HepG2 (cell line): ENCODE data around the gene VAV2. TPM values are rescaled to one million over a fixed set of nuclear protein-coding genes. Genes with fewer than 3 reads are reported as not detected.

Experiments
- BRD4 ChIP-seq: sonication (generic); formaldehyde crosslinking; IDR thresholded peaks from 2 replicates; pipeline ENCODE4 v1.4.0; 2020; ENCODE audit warnings: missing genetic modification reagents
- CCAR2 ChIP-seq: fragments of 200-400 bp; formaldehyde crosslinking; optimal IDR thresholded peaks from 2 replicates; pipeline ENCODE3; 2018; ENCODE audit warnings: low read depth, mild to moderate bottlenecking, low read length, moderate library complexity
- CREM ChIP-seq, 2 experiments: sonication (generic) in 1 of 2; formaldehyde crosslinking in 1 of 2; IDR thresholded peaks; 2 replicates each; pipeline versions ENCODE4 v1.4.0 to v1.6.1; 2016 to 2020; ENCODE audit warnings: antibody characterized with exemption in 1 of 2, mild to moderate bottlenecking in 1 of 2, missing genetic modification reagents in 1 of 2
- DMAP1 ChIP-seq: IDR thresholded peaks from 2 replicates; pipeline ENCODE4 v1.6.1; 2016
- HHEX ChIP-seq: IDR thresholded peaks from 2 replicates; pipeline ENCODE4 v1.6.1; 2016; ENCODE audit warnings: control low read depth
- HMG20A ChIP-seq: IDR thresholded peaks from 2 replicates; pipeline ENCODE4 v1.6.1; 2016; ENCODE audit warnings: borderline replicate concordance
- HOXA5 ChIP-seq: sonication (generic); formaldehyde crosslinking; IDR thresholded peaks from 2 replicates; pipeline ENCODE4 v1.4.0; 2020; ENCODE audit warnings: missing genetic modification reagents
- JUN ChIP-seq: sonication (generic); formaldehyde crosslinking; IDR thresholded peaks from 2 replicates; pipeline ENCODE4 v1.4.0; 2020; ENCODE audit warnings: mild to moderate bottlenecking, missing genetic modification reagents
- JUND ChIP-seq: sonication (generic); formaldehyde crosslinking; IDR thresholded peaks from 2 replicates; pipeline ENCODE4 v1.8.0; 2022; ENCODE audit warnings: mild to moderate bottlenecking, missing genetic modification reagents
- KLF11 ChIP-seq: IDR thresholded peaks from 2 replicates; pipeline ENCODE4 v1.6.1; 2016; ENCODE audit warnings: missing compliant biosample characterization
- KLF9 ChIP-seq: IDR thresholded peaks from 2 replicates; pipeline ENCODE4 v1.6.1; 2016; ENCODE audit warnings: low read depth
- MED8 ChIP-seq: sonication (generic); formaldehyde crosslinking; IDR thresholded peaks from 2 replicates; pipeline ENCODE4 v1.8.1; 2023; ENCODE audit warnings: mild to moderate bottlenecking, missing genetic modification reagents; ENCODE audit not compliant: insufficient replicate concordance
- NFE2L2 ChIP-seq: fragments of 150-350 bp; IDR thresholded peaks from 2 replicates; pipeline ENCODE4 v1.6.1; 2014; ENCODE audit warnings: low read length
- PAF1 ChIP-seq: IDR thresholded peaks from 2 replicates; pipeline ENCODE4 v1.6.1; 2016; ENCODE audit warnings: missing genetic modification reagents, missing compliant biosample characterization
- RBFOX2 ChIP-seq: fragments of 200-400 bp; formaldehyde crosslinking; IDR thresholded peaks from 2 replicates; pipeline ENCODE4 v1.6.1; 2017; ENCODE audit warnings: low read depth, mild to moderate bottlenecking, low read length
- RFXANK ChIP-seq: IDR thresholded peaks from 2 replicates; pipeline ENCODE4 v1.6.1; 2016
- SCMH1 ChIP-seq: sonication (generic); formaldehyde crosslinking; IDR thresholded peaks from 2 replicates; pipeline ENCODE4 v1.9.0; 2021; ENCODE audit warnings: missing genetic modification reagents, mild to moderate bottlenecking, borderline replicate concordance
- SNAI1 ChIP-seq: sonication (generic); formaldehyde crosslinking; IDR thresholded peaks from 2 replicates; pipeline ENCODE4 v1.5.0; 2020; ENCODE audit warnings: mild to moderate bottlenecking, missing genetic modification reagents, borderline replicate concordance
- SRSF4 ChIP-seq: fragments of 200-400 bp; formaldehyde crosslinking; IDR thresholded peaks from one replicate; pipeline ENCODE4 v1.6.1; 2018; ENCODE audit warnings: mild to moderate bottlenecking, low read depth, low read length, moderate library complexity; ENCODE audit not compliant: poor library complexity, severe bottlenecking
- TGIF2 ChIP-seq: IDR thresholded peaks from 2 replicates; pipeline ENCODE4 v1.6.1; 2016; ENCODE audit warnings: control low read depth, missing compliant biosample characterization
- ZNF256 ChIP-seq: sonication (generic); formaldehyde crosslinking; conservative IDR thresholded peaks from 2 replicates; pipeline ENCODE4 v1.4.0; 2020; ENCODE audit warnings: missing genetic modification reagents
- ZNF549 ChIP-seq: sonication (generic); formaldehyde crosslinking; IDR thresholded peaks from 2 replicates; pipeline ENCODE4 v1.5.0; 2020; ENCODE audit warnings: missing genetic modification reagents
- ZNF615 ChIP-seq: sonication (generic); formaldehyde crosslinking; IDR thresholded peaks from 2 replicates; pipeline ENCODE4 v1.5.0; 2020; ENCODE audit warnings: mild to moderate bottlenecking, missing genetic modification reagents, borderline replicate concordance
- ZNF629 ChIP-seq: sonication (generic); formaldehyde crosslinking; conservative IDR thresholded peaks from 2 replicates; pipeline ENCODE4 v1.5.0; 2020; ENCODE audit warnings: missing genetic modification reagents
- polyA plus RNA-seq, 8 experiments: library from polyadenylated mRNA; depleted of rRNA in 3 of 8; stranded (reverse) in 7 of 8; unstranded in 1 of 8; fragments of >200 nt; fragmentation: Illumina TruSeq in 4 of 8; extraction: Trizol in 4 of 8; gene quantifications; 2 replicates each; pipeline versions ENCODE4 v1.2.1 to v1.2.3, GENCODE V29; 2011 to 2016; ENCODE audit warnings: low read depth in 4 of 8, missing spikeins in 1 of 8, mixed read lengths in 1 of 8; ENCODE audit not compliant: insufficient read depth in 1 of 8
- total RNA-seq, 5 experiments: library from RNA; depleted of rRNA; stranded (reverse); fragments of >200 nt; fragmentation: Illumina TruSeq; extraction: Trizol; gene quantifications; 2 replicates each; pipeline ENCODE4 v1.2.3, GENCODE V29; 2016; ENCODE audit warnings: low read depth in 1 of 5
- TF ChIP-seq, protein P1 (sequence below): sonication (generic); formaldehyde crosslinking; IDR thresholded peaks from 2 replicates; pipeline ENCODE4 v1.4.0; 2020; ENCODE audit warnings: missing genetic modification reagents
- TF ChIP-seq, protein P2 (sequence below): sonication (generic); formaldehyde crosslinking; IDR thresholded peaks from 2 replicates; pipeline ENCODE4 v1.5.1; 2020; ENCODE audit warnings: mild to moderate bottlenecking, missing genetic modification reagents, borderline replicate concordance
- TF ChIP-seq, protein P3 (sequence below), 2 experiments: fragments of 450-650 bp in 1 of 2; sonication (generic) in 1 of 2; formaldehyde crosslinking; IDR thresholded peaks; 2 replicates each; pipeline versions ENCODE4 v1.5.0 to v1.8.0; 2020 to 2022; ENCODE audit warnings: mild to moderate bottlenecking in 1 of 2, missing genetic modification reagents in 1 of 2
- TF ChIP-seq, protein P4 (sequence below): sonication (generic); formaldehyde crosslinking; IDR thresholded peaks from 2 replicates; pipeline ENCODE4 v1.5.0; 2020; ENCODE audit warnings: missing genetic modification reagents

Gene VAV2
- total and polyA plus RNA-seq, 2 of the 13 experiments (the other 11 are each of a cell fraction or from before 2014, with no cell fraction given), result 22.5 to 22.9 TPM

DNA sequence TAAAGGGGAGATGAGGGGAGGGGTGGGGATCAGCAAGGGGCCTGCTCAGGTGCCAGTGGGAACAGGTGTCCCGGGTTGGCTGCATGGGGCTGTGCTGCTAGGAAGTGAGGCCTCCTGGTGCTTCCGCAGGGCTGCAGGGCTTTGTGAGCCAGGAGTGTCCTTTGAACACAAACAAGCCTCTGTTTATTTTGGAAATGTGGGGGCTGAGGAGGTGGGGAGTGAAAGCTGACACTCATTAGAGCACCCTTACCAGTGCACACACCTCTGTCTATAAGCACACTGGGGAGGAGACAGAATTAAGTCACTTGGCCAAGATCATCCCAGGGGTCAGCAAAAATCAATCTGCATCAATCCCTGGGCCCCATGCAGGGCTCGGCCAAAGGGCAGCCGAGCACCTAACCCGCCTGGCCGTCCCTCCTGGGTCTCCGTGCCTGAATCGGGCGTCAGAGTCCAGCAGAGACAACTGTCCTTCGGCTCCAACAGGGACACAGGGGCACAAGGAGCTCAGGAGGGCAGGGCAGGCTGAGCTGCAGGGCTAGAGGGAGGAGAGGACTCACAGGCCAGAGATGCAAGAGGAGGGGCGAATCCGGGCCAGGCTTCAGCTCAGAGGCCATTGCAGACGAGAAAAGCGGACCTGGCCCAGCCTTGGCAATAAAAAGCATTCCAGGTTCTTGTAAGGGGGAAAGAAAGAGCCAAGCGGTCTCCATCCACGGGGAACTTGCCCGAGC, 99.8 kb downstream of the VAV2 start (continued):
- peak; percentile 95 for TF ChIP-seq CREM (IDR thresholded peaks at IDR 0.05)
- no peak for TF ChIP-seq CREM (CRISPR knock-in tag; IDR thresholded peaks at IDR 0.05)
- peak; percentile 17; the same call in 1 of the 2 replicates for TF ChIP-seq TGIF2 (CRISPR knock-in tag)
- TF ChIP-seq KLF9 (CRISPR knock-in tag), result peak; percentile 79; the same call in 1 of the 2 replicates
- TF ChIP-seq DMAP1 (CRISPR knock-in tag), result peak; percentile 91
- TF ChIP-seq MED8 (CRISPR knock-in tag), result peak; percentile 97
- peak; percentile 93 for TF ChIP-seq HMG20A
- TF ChIP-seq RFXANK, result peak; percentile 86; the same call in 1 of the 2 replicates
- TF ChIP-seq RBFOX2, result peak; percentile 61
- TF ChIP-seq, protein P1, sequence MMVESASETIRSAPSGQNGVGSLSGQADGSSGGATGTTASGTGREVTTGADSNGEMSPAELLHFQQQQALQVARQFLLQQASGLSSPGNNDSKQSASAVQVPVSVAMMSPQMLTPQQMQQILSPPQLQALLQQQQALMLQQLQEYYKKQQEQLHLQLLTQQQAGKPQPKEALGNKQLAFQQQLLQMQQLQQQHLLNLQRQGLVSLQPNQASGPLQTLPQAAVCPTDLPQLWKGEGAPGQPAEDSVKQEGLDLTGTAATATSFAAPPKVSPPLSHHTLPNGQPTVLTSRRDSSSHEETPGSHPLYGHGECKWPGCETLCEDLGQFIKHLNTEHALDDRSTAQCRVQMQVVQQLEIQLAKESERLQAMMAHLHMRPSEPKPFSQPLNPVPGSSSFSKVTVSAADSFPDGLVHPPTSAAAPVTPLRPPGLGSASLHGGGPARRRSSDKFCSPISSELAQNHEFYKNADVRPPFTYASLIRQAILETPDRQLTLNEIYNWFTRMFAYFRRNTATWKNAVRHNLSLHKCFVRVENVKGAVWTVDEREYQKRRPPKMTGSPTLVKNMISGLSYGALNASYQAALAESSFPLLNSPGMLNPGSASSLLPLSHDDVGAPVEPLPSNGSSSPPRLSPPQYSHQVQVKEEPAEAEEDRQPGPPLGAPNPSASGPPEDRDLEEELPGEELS (CRISPR knock-in tag), result peak; percentile 99
- TF ChIP-seq HOXA5, result peak; percentile 94
- TF ChIP-seq, protein P2, sequence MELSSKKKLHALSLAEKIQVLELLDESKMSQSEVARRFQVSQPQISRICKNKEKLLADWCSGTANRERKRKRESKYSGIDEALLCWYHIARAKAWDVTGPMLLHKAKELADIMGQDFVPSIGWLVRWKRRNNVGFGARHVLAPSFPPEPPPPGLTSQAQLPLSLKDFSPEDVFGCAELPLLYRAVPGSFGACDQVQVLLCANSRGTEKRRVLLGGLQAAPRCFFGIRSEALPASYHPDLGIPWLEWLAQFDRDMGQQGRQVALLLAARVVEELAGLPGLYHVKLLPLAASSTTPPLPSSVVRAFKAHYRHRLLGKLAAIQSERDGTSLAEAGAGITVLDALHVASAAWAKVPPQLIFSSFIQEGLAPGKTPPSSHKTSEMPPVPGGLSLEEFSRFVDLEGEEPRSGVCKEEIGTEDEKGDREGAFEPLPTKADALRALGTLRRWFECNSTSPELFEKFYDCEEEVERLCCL (CRISPR knock-in tag), result no peak
- no peak for TF ChIP-seq NFE2L2
- TF ChIP-seq SCMH1, result no peak
- peak; percentile 95 for TF ChIP-seq CCAR2
- peak; percentile 81 for TF ChIP-seq HHEX (CRISPR knock-in tag)
- no peak; the same call in 1 of the 2 replicates for TF ChIP-seq ZNF615 (CRISPR knock-in tag)
- TF ChIP-seq KLF11 (CRISPR knock-in tag), result peak; percentile 70
- TF ChIP-seq, protein P3, sequence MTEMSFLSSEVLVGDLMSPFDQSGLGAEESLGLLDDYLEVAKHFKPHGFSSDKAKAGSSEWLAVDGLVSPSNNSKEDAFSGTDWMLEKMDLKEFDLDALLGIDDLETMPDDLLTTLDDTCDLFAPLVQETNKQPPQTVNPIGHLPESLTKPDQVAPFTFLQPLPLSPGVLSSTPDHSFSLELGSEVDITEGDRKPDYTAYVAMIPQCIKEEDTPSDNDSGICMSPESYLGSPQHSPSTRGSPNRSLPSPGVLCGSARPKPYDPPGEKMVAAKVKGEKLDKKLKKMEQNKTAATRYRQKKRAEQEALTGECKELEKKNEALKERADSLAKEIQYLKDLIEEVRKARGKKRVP (CRISPR knock-in tag; IDR thresholded peaks at IDR 0.05), result peak in 1 of 2 experiments; percentile 83; a peak in 2 of 4 replicates
- TF ChIP-seq SRSF4, result no peak
- TF ChIP-seq, protein P4, sequence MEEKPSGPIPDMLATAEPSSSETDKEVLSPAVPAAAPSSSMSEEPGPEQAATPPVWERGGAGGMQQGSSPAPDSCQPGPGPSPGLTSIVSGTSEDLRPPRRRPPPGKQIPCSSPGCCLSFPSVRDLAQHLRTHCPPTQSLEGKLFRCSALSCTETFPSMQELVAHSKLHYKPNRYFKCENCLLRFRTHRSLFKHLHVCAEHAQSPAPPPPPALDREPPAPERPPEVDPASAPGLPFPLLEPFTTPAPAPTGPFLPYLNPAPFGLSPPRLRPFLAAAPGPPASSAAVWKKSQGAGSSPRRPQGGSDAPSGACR (CRISPR knock-in tag), result peak; percentile 87
- no peak for TF ChIP-seq PAF1 (CRISPR knock-in tag)
- TF ChIP-seq JUND, result peak; percentile 73; the same call in 1 of the 2 replicates
- peak; percentile 97 for TF ChIP-seq SNAI1 (CRISPR knock-in tag)
- TF ChIP-seq JUN (CRISPR knock-in tag), result peak; percentile 91
- TF ChIP-seq BRD4 (CRISPR knock-in tag), result peak; percentile 86
- no peak for TF ChIP-seq ZNF256
- peak; percentile 68 for TF ChIP-seq ZNF629
- no peak for TF ChIP-seq ZNF549 (CRISPR knock-in tag)
